Endometrial microvascular endothelial cells (primary cell): ENCODE measurements around the gene SPTAN1. TPM values are rescaled to one million over a fixed set of nuclear protein-coding genes. Genes with fewer than 3 reads are reported as not detected.
"Not testable (repeated sequence)": the region's sequence is repeated elsewhere in the genome, so short reads cannot be mapped to it uniquely, and the experiment has no call there.

Source experiments
- in situ Hi-C: cut with HindIII; loops from 2 replicates; pipeline ENCODE4 v1.10.0; 2017; ENCODE audit warnings: low sequenced_read_pairs, low pct_unique_long_range_greater_than_20kb; ENCODE audit errors: inconsistent ontology term
- total RNA-seq: library from RNA; depleted of rRNA; stranded (reverse); fragments of >200 nt; gene quantifications from one replicate; pipeline ENCODE4 v1.2.3, GENCODE V29; 2015; ENCODE audit errors: inconsistent ontology term

The SPTAN1 gene
- total RNA-seq, 1 donor from 2014 or later = 221 TPM

DNA sequence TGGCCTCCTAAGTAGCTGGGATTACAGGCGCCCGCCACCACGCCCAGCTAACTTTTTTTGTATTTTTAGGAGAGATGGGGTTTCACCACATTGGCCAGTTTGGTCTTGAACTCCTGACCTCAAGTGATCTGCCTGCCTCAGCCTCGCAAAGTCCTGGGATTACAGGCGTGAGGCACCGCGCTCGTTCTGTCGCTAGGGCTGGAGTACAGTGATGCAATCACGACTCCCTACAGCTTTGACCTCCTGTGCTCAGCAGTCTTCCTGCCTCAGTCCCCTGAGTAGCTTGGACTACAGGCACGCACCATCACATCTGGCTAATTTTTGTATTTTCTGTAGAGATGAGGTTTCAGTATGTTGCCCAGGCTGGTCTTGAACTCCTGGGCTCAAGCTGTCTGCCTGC, 34.5 kb downstream of the SPTAN1 start:
- in situ Hi-C loops = not testable (repeated sequence)

DNA sequence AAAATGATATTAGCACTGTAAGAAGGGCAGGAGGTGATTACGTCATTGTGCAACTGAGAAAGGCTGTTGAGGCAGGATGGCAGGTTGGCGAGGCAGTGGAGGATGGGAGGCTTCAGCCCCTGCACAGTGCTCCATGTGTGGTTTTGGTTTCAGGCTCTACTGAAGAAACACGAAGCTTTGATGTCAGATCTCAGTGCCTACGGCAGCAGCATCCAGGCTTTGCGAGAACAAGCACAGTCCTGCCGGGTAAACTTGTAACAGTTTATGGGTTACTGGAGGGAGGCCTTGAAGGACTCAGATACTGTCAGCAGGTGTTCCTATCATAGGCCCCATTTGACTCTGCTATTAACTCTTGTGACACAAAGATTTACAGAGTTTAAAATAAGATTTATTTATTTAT, 35.1 kb downstream of the SPTAN1 start:
- in situ Hi-C loops = no loop called here

- in situ Hi-C loops = no loop called here
Observed at GRCh38 chr9:128588581-128589233, 36.3 kb downstream of the SPTAN1 start.

GRCh38 chr9:128593039-128593438, 40.7 kb downstream of the SPTAN1 start:
- in situ Hi-C loops = no loop called here

DNA sequence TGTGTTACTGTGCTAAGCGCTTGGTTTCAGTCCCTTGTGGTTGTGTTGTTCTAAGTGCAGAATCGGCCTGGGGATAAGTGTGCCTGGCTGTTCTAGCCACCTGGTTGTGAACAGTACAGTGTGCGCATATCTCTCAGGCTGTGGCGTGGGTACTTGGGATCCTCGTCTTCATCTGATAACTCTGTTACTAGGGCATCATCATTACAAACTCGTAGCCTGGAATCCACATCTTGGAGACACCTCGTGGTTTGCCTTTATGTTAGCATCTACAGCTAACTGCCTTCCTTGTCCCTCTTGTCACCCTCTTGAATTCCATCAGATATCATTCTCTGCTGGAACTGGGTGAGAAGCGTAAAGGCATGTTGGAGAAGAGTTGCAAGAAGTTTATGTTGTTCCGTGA, 41.5 kb downstream of the SPTAN1 start:
- in situ Hi-C loops = no loop called here

- in situ Hi-C loops = no loop called here
Observed at GRCh38 chr9:128595471-128595870, 43.1 kb downstream of the SPTAN1 start.

DNA sequence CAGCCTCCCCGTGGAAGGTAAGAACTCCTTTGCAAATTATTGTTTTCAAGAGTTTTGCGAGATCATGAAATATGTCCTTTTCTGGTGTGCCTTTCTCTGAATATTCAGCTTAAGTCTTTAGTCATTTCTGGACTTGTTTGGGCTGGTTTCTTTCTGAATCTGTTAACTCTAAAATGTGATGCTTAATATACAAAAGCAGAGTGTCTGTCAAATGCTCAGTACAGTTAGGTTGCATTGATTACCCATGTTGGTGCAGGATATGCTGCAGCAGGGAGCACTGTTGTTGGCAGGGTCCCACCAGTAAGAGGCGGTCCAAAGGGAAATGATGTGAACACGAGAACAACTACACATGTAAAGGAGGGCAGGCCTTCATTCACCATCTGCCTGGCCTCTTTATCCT, 47.7 kb downstream of the SPTAN1 start:
- in situ Hi-C loops = no loop called here

- in situ Hi-C loops = no loop called here
Observed at GRCh38 chr9:128603697-128604096, 51.3 kb downstream of the SPTAN1 start.

DNA sequence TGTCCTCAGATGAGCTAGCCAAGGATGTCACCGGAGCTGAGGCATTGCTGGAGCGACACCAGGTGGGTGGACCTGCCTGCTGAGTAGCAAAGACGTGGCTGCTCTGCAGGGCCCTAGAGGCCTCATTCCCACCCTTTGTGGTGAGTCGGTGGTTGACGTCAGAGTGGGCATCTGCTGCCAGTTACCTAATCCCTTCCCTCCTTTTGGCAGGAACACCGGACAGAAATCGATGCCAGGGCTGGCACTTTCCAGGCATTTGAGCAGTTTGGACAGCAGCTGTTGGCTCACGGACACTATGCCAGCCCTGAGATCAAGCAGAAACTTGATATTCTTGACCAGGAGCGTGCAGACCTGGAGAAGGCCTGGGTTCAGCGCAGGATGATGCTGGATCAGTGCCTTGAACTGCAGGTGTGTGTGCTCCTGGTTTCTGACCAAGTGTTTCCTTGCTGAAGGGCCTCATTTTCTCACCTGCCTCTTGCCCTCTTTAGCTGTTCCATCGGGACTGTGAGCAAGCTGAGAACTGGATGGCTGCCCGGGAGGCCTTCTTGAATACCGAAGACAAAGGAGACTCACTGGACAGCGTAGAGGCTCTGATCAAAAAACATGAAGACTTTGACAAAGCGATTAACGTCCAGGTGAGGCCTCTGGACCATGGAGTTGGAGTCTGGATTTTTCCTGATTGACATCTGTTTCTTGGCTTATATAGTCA, 55.4 kb downstream of the SPTAN1 start:
- in situ Hi-C loops = no loop called here

- in situ Hi-C loops = no loop called here
Observed at GRCh38 chr9:128610897-128611296, 58.5 kb downstream of the SPTAN1 start.

DNA sequence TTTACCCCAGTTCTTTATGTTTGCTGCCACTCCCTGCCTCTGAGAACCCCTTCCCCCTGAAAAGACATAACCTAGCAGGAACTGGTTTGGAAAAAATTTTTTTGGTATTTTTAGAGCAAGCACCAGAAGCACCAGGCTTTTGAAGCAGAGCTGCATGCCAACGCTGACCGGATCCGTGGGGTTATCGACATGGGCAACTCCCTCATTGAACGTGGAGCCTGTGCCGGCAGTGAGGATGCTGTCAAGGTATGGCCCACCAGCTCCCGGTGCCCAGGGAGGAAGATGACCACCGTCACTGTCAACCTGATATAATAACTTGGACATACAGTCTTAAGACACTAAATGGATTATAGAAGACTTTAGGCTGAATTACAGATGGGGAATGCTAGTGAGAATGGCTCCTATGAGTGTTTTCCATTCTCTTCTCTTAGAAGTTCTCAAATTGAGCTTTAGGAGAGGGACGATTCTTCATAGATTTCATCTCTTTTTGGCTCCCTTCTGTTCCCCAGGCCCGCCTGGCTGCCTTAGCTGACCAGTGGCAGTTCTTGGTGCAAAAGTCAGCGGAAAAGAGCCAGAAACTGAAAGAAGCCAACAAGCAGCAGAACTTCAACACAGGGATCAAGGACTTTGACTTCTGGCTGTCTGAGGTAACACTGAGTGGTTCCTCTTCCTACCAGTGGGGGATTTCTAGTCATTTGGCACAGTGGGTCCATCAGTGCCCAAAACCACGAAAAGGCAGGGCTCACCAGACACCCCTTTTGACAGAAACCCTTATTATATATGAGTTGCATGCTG, 59.4 kb downstream of the SPTAN1 start:
- in situ Hi-C loops = no loop called here

DNA sequence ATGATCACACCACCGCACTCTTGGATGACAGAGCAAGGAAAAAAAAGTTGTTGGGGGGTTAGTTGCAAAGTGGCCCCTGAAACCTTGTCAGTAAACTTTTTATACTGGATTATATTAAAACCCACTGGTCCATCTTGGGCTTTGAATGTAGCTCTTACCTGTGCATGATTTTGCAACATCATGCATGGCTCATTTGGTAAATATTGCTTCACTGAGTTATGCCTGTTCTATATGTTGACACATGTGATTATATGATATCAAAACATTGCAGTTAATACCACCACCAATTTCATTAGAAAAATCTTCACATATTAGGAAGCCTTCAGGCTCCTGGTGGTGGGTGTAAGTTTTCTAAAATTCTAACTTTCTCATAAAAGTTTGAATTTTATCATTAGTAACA, 62.3 kb downstream of the SPTAN1 start:
- in situ Hi-C loops = no loop called here

- in situ Hi-C loops = no loop called here
Observed at GRCh38 chr9:128615571-128615970, 63.2 kb downstream of the SPTAN1 start.

DNA sequence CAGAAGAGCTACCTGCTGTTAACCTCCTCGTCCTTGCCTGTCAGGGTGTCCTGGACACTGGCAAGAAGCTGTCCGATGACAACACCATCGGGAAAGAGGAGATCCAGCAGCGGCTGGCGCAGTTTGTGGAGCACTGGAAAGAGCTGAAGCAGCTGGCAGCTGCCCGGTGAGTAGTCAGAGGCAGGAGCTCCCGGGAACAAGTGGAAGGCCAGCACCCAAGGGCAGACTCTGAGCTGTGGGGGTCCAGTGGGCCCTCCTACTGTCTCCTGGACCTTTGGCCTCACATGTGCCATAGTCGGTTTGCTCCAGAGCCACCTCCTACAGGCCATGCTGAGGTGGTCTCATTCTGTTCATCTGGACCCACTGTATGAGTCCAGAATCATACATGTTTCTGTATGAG, 65.6 kb downstream of the SPTAN1 start:
- in situ Hi-C loops = no loop called here

DNA sequence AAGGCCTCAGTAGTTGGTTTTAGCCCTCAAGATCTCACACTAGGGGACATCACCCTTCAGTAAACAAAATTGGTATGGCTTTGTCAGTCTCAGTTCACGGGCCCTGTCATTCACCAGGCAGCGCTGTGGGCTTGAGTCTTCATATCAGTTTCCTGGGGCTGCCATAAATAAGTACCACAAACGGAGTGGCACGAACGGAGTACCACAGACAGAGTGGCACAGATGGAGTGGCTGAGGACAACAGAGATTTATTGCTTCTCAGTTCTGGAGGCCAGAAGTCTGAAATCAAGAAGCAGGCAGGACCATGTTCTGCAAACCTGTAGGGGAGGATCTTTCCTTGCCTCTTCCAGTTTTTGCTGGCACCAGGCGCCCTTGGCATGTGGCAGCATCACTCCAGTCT, 66.7 kb downstream of the SPTAN1 start:
- in situ Hi-C loops = no loop called here

DNA sequence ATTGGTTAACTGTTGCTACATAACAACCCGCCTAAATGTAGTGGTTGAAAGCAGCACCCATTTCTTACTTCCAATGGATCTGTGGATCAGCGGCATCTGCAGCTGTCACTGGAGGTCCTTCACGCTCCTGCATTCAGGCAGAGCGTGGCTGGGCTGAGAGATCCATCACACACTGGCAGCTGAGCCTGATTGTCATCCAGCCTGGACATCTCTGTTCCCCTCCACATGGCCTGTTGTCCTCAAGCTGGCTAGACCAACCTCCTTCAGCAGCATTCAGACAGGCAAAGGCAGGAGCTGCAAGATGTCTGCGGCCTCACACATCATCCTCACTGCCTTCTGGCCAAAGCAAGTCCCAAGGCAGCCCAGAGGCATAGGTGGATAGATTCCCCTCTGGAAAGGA, 67.4 kb downstream of the SPTAN1 start:
- in situ Hi-C loops = loop anchor here (10.0 kb wide), 1 partner anchor 55 kb away; no protein-coding TSS in a partner anchor

GRCh38 chr9:128621730-128622455, 69.5 kb downstream of the SPTAN1 start:
- in situ Hi-C loops = loop anchor here (10.0 kb wide), 1 partner anchor 57 kb away; no protein-coding TSS in a partner anchor

DNA sequence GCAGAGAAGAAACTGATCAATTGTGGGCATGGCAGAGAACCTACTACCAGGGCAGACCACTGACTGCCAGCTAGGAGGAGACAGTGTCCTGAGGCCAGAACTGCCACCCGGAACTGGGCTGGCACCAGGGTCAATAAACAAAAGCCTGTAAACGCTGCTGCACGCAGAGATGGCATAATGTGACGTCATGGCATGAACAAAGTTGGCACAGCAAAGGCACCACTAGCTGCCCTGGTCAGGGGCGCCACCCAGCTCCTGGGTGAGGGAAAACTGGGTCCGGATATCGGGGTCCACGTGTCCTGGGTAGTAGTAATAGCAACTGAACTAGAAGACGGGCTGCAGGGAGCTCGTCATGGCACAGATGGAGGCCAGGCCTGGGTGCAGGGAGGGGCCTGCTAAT, 72.2 kb downstream of the SPTAN1 start:
- in situ Hi-C loops = loop anchor here (10.0 kb wide), 1 partner anchor 60 kb away; no protein-coding TSS in a partner anchor
